Panc1 (cell line): ENCODE measurements around the gene KIF24.

ENCODE experiments used
- CTCF ChIP-seq: fragments of 450-650 bp; IDR thresholded peaks from 2 replicates; pipeline ENCODE4 v1.5.1; 2017; ENCODE audit warnings: mild to moderate bottlenecking
- POLR2AphosphoS5 ChIP-seq: IDR thresholded peaks from 2 replicates; pipeline ENCODE4 v1.6.1; 2012; ENCODE audit warnings: mild to moderate bottlenecking, low read depth, low read length, moderate library complexity
- TCF7L2 ChIP-seq: IDR thresholded peaks from 2 replicates; pipeline ENCODE4 v1.6.1; 2011; ENCODE audit warnings: mild to moderate bottlenecking, low read depth, low read length, inconsistent platforms

GRCh38 chr9:34279411-34279810 is 49.7 kb downstream of the KIF24 start:
- TF ChIP-seq CTCF, result no peak
- TF ChIP-seq POLR2AphosphoS5, result no peak
- TF ChIP-seq TCF7L2, result no peak
